Nephron progenitor cell (in vitro differentiated cells): ENCODE measurements around the gene ZNF831.

Experiments used
- DNase-seq: peaks from one replicate; pipeline ENCODE4 v3.0.0; 2021
- H3K27ac Mint-ChIP-seq: 2 replicates; pipeline ENCODE4 v1.8.0; 2021; ENCODE audit warnings: mild to moderate bottlenecking, moderate library complexity, mixed read lengths
- H3K27me3 Mint-ChIP-seq: 2 replicates; pipeline ENCODE4 v1.8.0; 2021; ENCODE audit warnings: mild to moderate bottlenecking, low read depth, mixed read lengths; ENCODE audit not compliant: poor library complexity
- H3K36me3 Mint-ChIP-seq: 2 replicates; pipeline ENCODE4 v1.8.0; 2021; ENCODE audit warnings: low read depth, mixed read lengths
- H3K4me1 Mint-ChIP-seq: 2 replicates; pipeline ENCODE4 v1.8.0; 2021; ENCODE audit warnings: mixed read lengths
- H3K4me3 Mint-ChIP-seq: 2 replicates; pipeline ENCODE4 v1.8.0; 2021; ENCODE audit warnings: mild to moderate bottlenecking, moderate library complexity, mixed read lengths
- H3K9me3 Mint-ChIP-seq: 2 replicates; pipeline ENCODE4 v1.8.0; 2021; ENCODE audit warnings: mild to moderate bottlenecking, moderate library complexity, mixed read lengths
- TF ChIP-seq, protein P1 (sequence below): fragments of 200-600 bp; sonication (generic); IDR thresholded peaks from 2 replicates; pipeline ENCODE4 v1.5.0; 2021; ENCODE audit warnings: antibody characterized with exemption

ZNF831 gene

GRCh38 chr20:59163631-59164530 lies at the start of gene ZNF831:
Gene ZNF831, plus strand, starts transcription at chr20:59163821. Its CDS starts 27,199 bp downstream, at chr20:59191020.
- Mint-ChIP-seq H3K27me3 (peaks cover 11% of the 10 kb centered on the region), H3K36me3 (peaks cover 4% of the 10 kb centered on the region), H3K4me1 (peaks cover 4% of the 10 kb centered on the region), H3K27ac (no peak within 1 kb of the TSS), H3K9me3 (peaks cover 14% of the 10 kb centered on the region), H3K4me3 (no peak within 1 kb of the TSS)
- DNase-seq = no peak
- TF ChIP-seq, protein P1, sequence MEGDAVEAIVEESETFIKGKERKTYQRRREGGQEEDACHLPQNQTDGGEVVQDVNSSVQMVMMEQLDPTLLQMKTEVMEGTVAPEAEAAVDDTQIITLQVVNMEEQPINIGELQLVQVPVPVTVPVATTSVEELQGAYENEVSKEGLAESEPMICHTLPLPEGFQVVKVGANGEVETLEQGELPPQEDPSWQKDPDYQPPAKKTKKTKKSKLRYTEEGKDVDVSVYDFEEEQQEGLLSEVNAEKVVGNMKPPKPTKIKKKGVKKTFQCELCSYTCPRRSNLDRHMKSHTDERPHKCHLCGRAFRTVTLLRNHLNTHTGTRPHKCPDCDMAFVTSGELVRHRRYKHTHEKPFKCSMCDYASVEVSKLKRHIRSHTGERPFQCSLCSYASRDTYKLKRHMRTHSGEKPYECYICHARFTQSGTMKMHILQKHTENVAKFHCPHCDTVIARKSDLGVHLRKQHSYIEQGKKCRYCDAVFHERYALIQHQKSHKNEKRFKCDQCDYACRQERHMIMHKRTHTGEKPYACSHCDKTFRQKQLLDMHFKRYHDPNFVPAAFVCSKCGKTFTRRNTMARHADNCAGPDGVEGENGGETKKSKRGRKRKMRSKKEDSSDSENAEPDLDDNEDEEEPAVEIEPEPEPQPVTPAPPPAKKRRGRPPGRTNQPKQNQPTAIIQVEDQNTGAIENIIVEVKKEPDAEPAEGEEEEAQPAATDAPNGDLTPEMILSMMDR = no peak

DNA sequence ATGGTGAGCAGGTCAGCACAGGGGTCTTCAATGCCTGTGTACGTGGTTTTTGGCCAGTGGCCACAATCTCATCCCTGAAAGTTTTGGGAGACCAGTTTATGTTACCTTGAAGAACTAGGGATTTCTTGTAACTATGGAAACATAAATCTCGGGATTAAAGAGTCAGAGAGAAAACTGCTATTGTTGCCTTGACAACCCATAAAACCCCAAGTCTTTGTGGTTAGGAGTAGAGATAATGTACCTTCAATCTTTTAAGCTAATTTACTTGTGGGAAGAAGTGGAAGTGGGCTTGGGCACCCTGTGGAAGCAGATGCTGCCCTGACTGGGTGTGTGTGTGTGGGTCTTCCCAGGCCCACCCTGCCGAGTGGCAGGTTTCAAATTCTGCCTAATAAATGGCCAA lies 46.1 kb upstream of the ZNF831 start:
- H3K27me3 Mint-ChIP-seq = peaks cover 6% of the 10 kb centered on the region
- H3K4me1 Mint-ChIP-seq = peaks cover 29% of the 10 kb centered on the region
- TF ChIP-seq, protein P1 = no peak
- no peak overlapping the region for H3K4me3 Mint-ChIP-seq
- H3K27ac Mint-ChIP-seq = no peak overlapping the region
- H3K9me3 Mint-ChIP-seq = peaks cover 25% of the 10 kb centered on the region
- no peak for DNase-seq
- no peaks in the 10 kb centered on the region for H3K36me3 Mint-ChIP-seq

GRCh38 chr20:59118855-59119254 lies 44.8 kb upstream of the ZNF831 start:
- TF ChIP-seq, protein P1 = no peak
- no peak for DNase-seq
- H3K27me3 Mint-ChIP-seq = peaks cover 4% of the 10 kb centered on the region
- no peak overlapping the region for H3K4me3 Mint-ChIP-seq
- H3K4me1 Mint-ChIP-seq = peaks cover 42% of the 10 kb centered on the region
- no peaks in the 10 kb centered on the region for H3K36me3 Mint-ChIP-seq
- no peak overlapping the region for H3K27ac Mint-ChIP-seq
- H3K9me3 Mint-ChIP-seq = peaks cover 19% of the 10 kb centered on the region

GRCh38 chr20:59120491-59120890 lies 43.1 kb upstream of the ZNF831 start:
- H3K4me3 Mint-ChIP-seq = no peak overlapping the region
- no peaks in the 10 kb centered on the region for H3K36me3 Mint-ChIP-seq
- no peak for DNase-seq
- TF ChIP-seq, protein P1 = no peak
- peaks cover 4% of the 10 kb centered on the region for H3K27me3 Mint-ChIP-seq
- no peak overlapping the region for H3K27ac Mint-ChIP-seq
- H3K4me1 Mint-ChIP-seq = peaks cover 59% of the 10 kb centered on the region
- H3K9me3 Mint-ChIP-seq = peaks cover 19% of the 10 kb centered on the region

DNA sequence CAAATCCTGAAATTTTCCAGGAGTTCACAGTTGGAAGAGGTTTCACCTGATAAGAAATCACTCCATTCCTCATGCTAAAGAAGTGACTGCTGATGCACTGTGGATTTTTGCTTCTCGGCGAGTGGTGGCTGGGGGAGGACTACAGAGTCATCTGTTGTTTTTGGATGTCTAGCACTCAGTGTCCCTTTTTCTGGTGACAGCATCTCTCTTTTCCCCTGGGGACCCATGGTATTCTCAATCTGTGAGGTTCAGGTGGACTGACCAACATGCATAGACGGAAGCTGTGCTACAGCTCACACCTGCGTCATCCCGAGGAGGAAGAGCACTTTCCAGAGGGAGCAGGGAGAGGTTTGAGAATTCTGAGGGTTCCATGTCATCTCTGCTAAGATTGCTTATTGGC lies 42.7 kb upstream of the ZNF831 start:
- Mint-ChIP-seq H3K4me3 (no peak overlapping the region), H3K36me3 (no peaks in the 10 kb centered on the region), H3K9me3 (peaks cover 19% of the 10 kb centered on the region), H3K4me1 (peaks cover 63% of the 10 kb centered on the region), H3K27ac (no peak overlapping the region), H3K27me3 (peaks cover 4% of the 10 kb centered on the region)
- DNase-seq = no peak
- TF ChIP-seq, protein P1 = no peak
